HFFc6 (cell line): ENCODE measurements around the gene MYO3B. TPM values are rescaled to one million over a fixed set of nuclear protein-coding genes. Genes with fewer than 3 reads are reported as not detected.
"Not testable (repeated sequence)": the region's sequence is repeated elsewhere in the genome, so short reads cannot be mapped to it uniquely, and the experiment has no call there.

Experiments used
- DNase-seq: peaks from one replicate; pipeline ENCODE4 v3.0.0-alpha.2; 2018
- H3K27ac Mint-ChIP-seq: 2 replicates; pipeline ENCODE4 v1.8.0; 2020; ENCODE audit warnings: mild to moderate bottlenecking, mixed read lengths
- H3K27me3 Mint-ChIP-seq: 2 replicates; pipeline ENCODE4 v1.8.0; 2021; ENCODE audit warnings: mild to moderate bottlenecking, moderate library complexity, mixed read lengths; ENCODE audit not compliant: insufficient read depth
- H3K36me3 Mint-ChIP-seq: 2 replicates; pipeline ENCODE4 v1.8.0; 2021; ENCODE audit warnings: low read depth, mixed read lengths
- H3K4me1 Mint-ChIP-seq: 2 replicates; pipeline ENCODE4 v1.8.0; 2020; ENCODE audit warnings: low read depth, mixed read lengths
- H3K4me3 Mint-ChIP-seq: 2 replicates; pipeline ENCODE4 v1.8.0; 2020; ENCODE audit warnings: mild to moderate bottlenecking, moderate library complexity, mixed read lengths
- H3K9me3 Mint-ChIP-seq: 2 replicates; pipeline ENCODE4 v1.8.0; 2020; ENCODE audit warnings: mild to moderate bottlenecking, mixed read lengths
- CTCF ChIP-seq: fragments of 200-600 bp; sonication (generic); IDR thresholded peaks from 2 replicates; pipeline ENCODE4 v1.5.0; 2021; ENCODE audit warnings: antibody characterized with exemption, mild to moderate bottlenecking
- total RNA-seq, 6 experiments: library from RNA; stranded (reverse); fragmentation: NEBNext Ultra II Directional; extraction: Animal tissue kit (Norgen Biotek cat#: 25700); gene quantifications; 2 replicates in 1 of 6; 3 replicates in 5 of 6; pipeline ENCODE4 v1.2.3, GENCODE V29; 2021

MYO3B gene
- total RNA-seq, 6 experiments from 2014 or later: not detected

- peaks cover 10% of the 10 kb centered on the region for H3K4me1 Mint-ChIP-seq
- H3K36me3 Mint-ChIP-seq: no peaks in the 10 kb centered on the region; the same call in 1 of the 2 replicates
- H3K27ac Mint-ChIP-seq: no peak overlapping the region
- no peak overlapping the region for H3K4me3 Mint-ChIP-seq
- H3K9me3 Mint-ChIP-seq: peaks cover 14% of the 10 kb centered on the region
- DNase-seq: no peak
- no peaks in the 10 kb centered on the region for H3K27me3 Mint-ChIP-seq
- no peak for TF ChIP-seq CTCF
Measured at GRCh38 chr2:170208967-170209366, 31.0 kb downstream of the MYO3B start.

- no peak overlapping the region for H3K27ac Mint-ChIP-seq
- no peak for DNase-seq
- no peaks in the 10 kb centered on the region; the same call in 1 of the 2 replicates for H3K36me3 Mint-ChIP-seq
- peaks cover 8% of the 10 kb centered on the region for H3K9me3 Mint-ChIP-seq
- H3K4me3 Mint-ChIP-seq: peak overlapping the region; percentile 69
- H3K27me3 Mint-ChIP-seq: no peaks in the 10 kb centered on the region
- H3K4me1 Mint-ChIP-seq: peaks cover 10% of the 10 kb centered on the region
- TF ChIP-seq CTCF: no peak
Measured at GRCh38 chr2:170212625-170213280, 34.8 kb downstream of the MYO3B start.

- H3K9me3 Mint-ChIP-seq, H3K27ac Mint-ChIP-seq, DNase-seq, H3K36me3 Mint-ChIP-seq, H3K27me3 Mint-ChIP-seq: not testable (repeated sequence)
- H3K4me3 Mint-ChIP-seq: peak overlapping the region; percentile 69
- H3K4me1 Mint-ChIP-seq: peaks cover 15% of the 10 kb centered on the region
Measured at GRCh38 chr2:170213281-170213625, 35.3 kb downstream of the MYO3B start.

- no peak for DNase-seq
- no peak overlapping the region for H3K27ac Mint-ChIP-seq
- H3K4me3 Mint-ChIP-seq: no peak overlapping the region
- H3K36me3 Mint-ChIP-seq: no peaks in the 10 kb centered on the region; the same call in 1 of the 2 replicates
- no peaks in the 10 kb centered on the region for H3K27me3 Mint-ChIP-seq
- no peak for TF ChIP-seq CTCF
- H3K9me3 Mint-ChIP-seq: peaks cover 8% of the 10 kb centered on the region
- H3K4me1 Mint-ChIP-seq: peaks cover 16% of the 10 kb centered on the region
Measured at GRCh38 chr2:170213651-170214050, 35.7 kb downstream of the MYO3B start.

- Mint-ChIP-seq H3K4me1 (peaks cover 16% of the 10 kb centered on the region), H3K27ac (no peak overlapping the region), H3K9me3 (peaks cover 8% of the 10 kb centered on the region), H3K27me3 (no peaks in the 10 kb centered on the region; the same call in 1 of the 2 replicates), H3K4me3 (no peak overlapping the region), H3K36me3 (no peaks in the 10 kb centered on the region; the same call in 1 of the 2 replicates)
- no peak for DNase-seq
- TF ChIP-seq CTCF: no peak
Measured at GRCh38 chr2:170214309-170214948, 36.5 kb downstream of the MYO3B start.

- Mint-ChIP-seq H3K36me3 (no peaks in the 10 kb centered on the region; the same call in 1 of the 2 replicates), H3K27ac (no peak overlapping the region), H3K4me3 (no peak overlapping the region), H3K27me3 (no peaks in the 10 kb centered on the region; the same call in none of the 2 replicates), H3K4me1 (peaks cover 16% of the 10 kb centered on the region), H3K9me3 (peaks cover 8% of the 10 kb centered on the region)
- TF ChIP-seq CTCF: no peak
- no peak for DNase-seq
Measured at GRCh38 chr2:170215021-170215420, 37.1 kb downstream of the MYO3B start.
